Dedifferentiated amniotic fluid mesenchymal stem cell (primary cell): ENCODE results near the gene COPS8.

Experiments used
- DNase-seq: peaks from one replicate; pipeline ENCODE4 v3.0.0-alpha.2; 2016; ENCODE audit errors: extremely low spot score

The COPS8 gene

GRCh38 chr2:237101118-237101979 is 15.7 kb downstream of the COPS8 start:
- no peak for DNase-seq

- no peak for DNase-seq
Measured at GRCh38 chr2:237102428-237102827, 16.7 kb downstream of the COPS8 start.

- no peak for DNase-seq
Measured at GRCh38 chr2:237109421-237109934, 23.8 kb downstream of the COPS8 start.

GRCh38 chr2:237113026-237113795 is 27.5 kb downstream of the COPS8 start:
- no peak for DNase-seq

- DNase-seq: no peak
Measured at GRCh38 chr2:237115870-237116269, 30.2 kb downstream of the COPS8 start.

- DNase-seq: no peak
Measured at GRCh38 chr2:237116431-237116830, 30.7 kb downstream of the COPS8 start.

- DNase-seq: peak; percentile 35
Measured at GRCh38 chr2:237118025-237118424, 32.3 kb downstream of the COPS8 start.

GRCh38 chr2:237118561-237119155 is 33.0 kb downstream of the COPS8 start:
- no peak for DNase-seq

GRCh38 chr2:237120916-237121315 is 35.2 kb downstream of the COPS8 start:
- no peak for DNase-seq

GRCh38 chr2:237121321-237121720 is 35.6 kb downstream of the COPS8 start:
- DNase-seq: no peak

GRCh38 chr2:237122214-237122666 is 36.6 kb downstream of the COPS8 start:
- peak; percentile 63 for DNase-seq

- DNase-seq: no peak
Measured at GRCh38 chr2:237124820-237125219, 39.1 kb downstream of the COPS8 start.

GRCh38 chr2:237125967-237126366 is 40.3 kb downstream of the COPS8 start:
- DNase-seq: no peak

GRCh38 chr2:237126519-237127174 is 41.0 kb downstream of the COPS8 start:
- no peak for DNase-seq

GRCh38 chr2:237128026-237128703 is 42.5 kb downstream of the COPS8 start:
- DNase-seq: peak; percentile 97

GRCh38 chr2:237128845-237129592 is 43.3 kb downstream of the COPS8 start:
- no peak for DNase-seq

- no peak for DNase-seq
Measured at GRCh38 chr2:237129625-237130263, 44.1 kb downstream of the COPS8 start.

GRCh38 chr2:237130562-237131421 is 45.1 kb downstream of the COPS8 start:
- no peak for DNase-seq
